Measurements from ENCODE around the gene SYDE2. TPM values are rescaled to one million over a fixed set of nuclear protein-coding genes. Genes with fewer than 3 reads are reported as not detected.

SYDE2 gene
- total RNA-seq, 1 experiment from 2014 or later, result 10.9 TPM

- TF ChIP-seq EZH2 (IDR thresholded peaks at IDR 0.05; ENCODE audit: borderline replicate concordance, low read depth, low read length, poor library complexity, severe bottlenecking), result no peak
- peak overlapping the region; percentile 49 for H3K27ac ChIP-seq (ENCODE audit: low read depth, low read length, poor library complexity, severe bottlenecking)
- intact Hi-C loops (cut with micrococcal nuclease; ENCODE audit: unreplicated experiment), result loop anchor here (5.0 kb wide), 1 partner anchor 38 kb away; the partner anchor contains the start of gene SYDE2
- CTCF ChIA-PET, result interaction anchor here (0.6 to 1.4 kb wide), 5 partner anchors 14 to 296 kb away, joined by 3 to 12 read pairs (median 5); partner anchors contain the start of gene C1orf52
- H3K4me3 ChIP-seq (ENCODE audit: low read depth, low read length, poor library complexity, severe bottlenecking), result no peak overlapping the region
- POLR2A ChIA-PET (ENCODE audit: low non-redundant PET), result no interaction called here
- peak; percentile 15 for DNase-seq (ENCODE audit: low spot score)
- BruUV-seq (replicated peaks), result no TSS peak
- no peaks in the 10 kb centered on the region for H3K9me3 ChIP-seq (ENCODE audit: low read depth, low read length, poor library complexity, severe bottlenecking)
- no peaks in the 10 kb centered on the region for H3K27me3 ChIP-seq (replicated peaks; ENCODE audit: insufficient read depth, low read depth, low read length, poor library complexity)
- H3K36me3 ChIP-seq (ENCODE audit: insufficient read depth, low read length, poor library complexity, severe bottlenecking), result no peaks in the 10 kb centered on the region
- H3K4me1 ChIP-seq (ENCODE audit: insufficient read depth, low read length, poor library complexity, severe bottlenecking), result peaks cover 45% of the 10 kb centered on the region
These were observed 39.8 kb upstream of the SYDE2 start for GRCh38 chr1:85240643-85241042.

- TF ChIP-seq EZH2 (IDR thresholded peaks at IDR 0.05; ENCODE audit: borderline replicate concordance, low read depth, low read length, poor library complexity, severe bottlenecking) (no peak), CTCF (conservative IDR thresholded peaks at IDR 0.05; ENCODE audit: low read depth, low read length) (peak; percentile 46)
- peak; percentile 84 for DNase-seq (ENCODE audit: low spot score)
- intact Hi-C loops (cut with micrococcal nuclease; ENCODE audit: unreplicated experiment), result loop anchor here (5.0 kb wide), 1 partner anchor 38 kb away; the partner anchor contains the start of gene SYDE2
- Histone ChIP-seq H3K36me3 (ENCODE audit: insufficient read depth, low read length, poor library complexity, severe bottlenecking) (no peaks in the 10 kb centered on the region), H3K4me3 (ENCODE audit: low read depth, low read length, poor library complexity, severe bottlenecking) (no peak overlapping the region), H3K4me1 (ENCODE audit: insufficient read depth, low read length, poor library complexity, severe bottlenecking) (peaks cover 40% of the 10 kb centered on the region), H3K27ac (ENCODE audit: low read depth, low read length, poor library complexity, severe bottlenecking) (peak overlapping the region; percentile 49), H3K27me3 (replicated peaks; ENCODE audit: insufficient read depth, low read depth, low read length, poor library complexity) (no peaks in the 10 kb centered on the region), H3K9me3 (ENCODE audit: low read depth, low read length, poor library complexity, severe bottlenecking) (no peaks in the 10 kb centered on the region)
- ChIA-PET POLR2A (ENCODE audit: low non-redundant PET) (no interaction called here), CTCF (interaction anchor here (0.6 to 1.4 kb wide), 5 partner anchors 14 to 296 kb away, joined by 3 to 12 read pairs (median 5); partner anchors contain the start of gene C1orf52)
- no TSS peak for BruUV-seq (replicated peaks)
These were observed 39.4 kb upstream of the SYDE2 start for GRCh38 chr1:85240174-85240601.

- H3K27ac ChIP-seq (ENCODE audit: low read depth, low read length, poor library complexity, severe bottlenecking), result no peak overlapping the region
- no peaks in the 10 kb centered on the region for H3K36me3 ChIP-seq (ENCODE audit: insufficient read depth, low read length, poor library complexity, severe bottlenecking)
- H3K27me3 ChIP-seq (replicated peaks; ENCODE audit: insufficient read depth, low read depth, low read length, poor library complexity), result no peaks in the 10 kb centered on the region
- intact Hi-C loops (cut with micrococcal nuclease; ENCODE audit: unreplicated experiment), result no loop called here
- TF ChIP-seq CTCF (conservative IDR thresholded peaks at IDR 0.05; ENCODE audit: low read depth, low read length) (no peak), EZH2 (IDR thresholded peaks at IDR 0.05; ENCODE audit: borderline replicate concordance, low read depth, low read length, poor library complexity, severe bottlenecking) (no peak)
- no TSS peak for BruUV-seq (replicated peaks)
- ChIA-PET CTCF (no interaction called here), POLR2A (ENCODE audit: low non-redundant PET) (no interaction called here)
- no peak for DNase-seq (ENCODE audit: low spot score)
- H3K4me1 ChIP-seq (ENCODE audit: insufficient read depth, low read length, poor library complexity, severe bottlenecking), result peaks cover 19% of the 10 kb centered on the region
- H3K4me3 ChIP-seq (ENCODE audit: low read depth, low read length, poor library complexity, severe bottlenecking), result no peak overlapping the region
- H3K9me3 ChIP-seq (ENCODE audit: low read depth, low read length, poor library complexity, severe bottlenecking), result no peaks in the 10 kb centered on the region
These were observed 36.8 kb upstream of the SYDE2 start for GRCh38 chr1:85237613-85238012.

Data from A673 (cell line).